GM19099 (cell line): ENCODE measurements around the gene DSG2.

Experiments
- POLR2A ChIP-seq: IDR thresholded peaks from 3 replicates; pipeline ENCODE4 v1.6.1; 2011; ENCODE audit warnings: low read depth; ENCODE audit not compliant: insufficient read length; ENCODE audit errors: extremely low read depth

DSG2 gene

GRCh38 chr18:31526374-31526773 lies 28.4 kb downstream of the DSG2 start:
- TF ChIP-seq POLR2A: no peak

DNA sequence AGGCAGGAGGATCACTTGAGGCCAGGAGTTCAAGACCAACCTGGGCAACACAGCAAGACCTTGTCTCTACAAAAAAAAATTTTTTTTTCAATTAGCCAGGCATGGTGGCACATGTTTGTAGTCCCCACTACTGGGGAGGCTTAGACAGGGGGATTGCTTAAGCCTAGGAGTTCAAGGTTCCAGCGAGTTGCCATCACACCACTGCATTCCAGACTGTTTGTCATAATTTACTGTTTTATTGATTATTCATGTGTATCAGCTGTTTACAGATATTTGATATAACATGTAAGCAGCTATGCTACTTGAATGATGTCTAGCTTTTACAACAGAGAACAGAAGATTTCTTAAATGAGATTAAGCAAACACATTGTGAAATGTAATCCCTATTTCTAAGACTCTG lies 35.3 kb downstream of the DSG2 start:
- TF ChIP-seq POLR2A: no peak

GRCh38 chr18:31538837-31539236 lies 40.9 kb downstream of the DSG2 start:
- TF ChIP-seq POLR2A: no peak

DNA sequence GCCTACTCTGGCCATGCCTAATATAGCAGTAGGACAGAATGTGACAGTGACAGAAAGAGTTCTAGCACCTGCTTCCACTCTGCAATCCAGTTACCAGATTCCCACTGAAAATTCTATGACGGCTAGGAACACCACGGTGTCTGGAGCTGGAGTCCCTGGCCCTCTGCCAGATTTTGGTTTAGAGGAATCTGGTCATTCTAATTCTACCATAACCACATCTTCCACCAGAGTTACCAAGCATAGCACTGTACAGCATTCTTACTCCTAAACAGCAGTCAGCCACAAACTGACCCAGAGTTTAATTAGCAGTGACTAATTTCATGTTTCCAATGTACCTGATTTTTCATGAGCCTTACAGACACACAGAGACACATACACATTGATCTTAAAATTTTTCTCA lies 48.5 kb downstream of the DSG2 start:
- no peak for TF ChIP-seq POLR2A

DNA sequence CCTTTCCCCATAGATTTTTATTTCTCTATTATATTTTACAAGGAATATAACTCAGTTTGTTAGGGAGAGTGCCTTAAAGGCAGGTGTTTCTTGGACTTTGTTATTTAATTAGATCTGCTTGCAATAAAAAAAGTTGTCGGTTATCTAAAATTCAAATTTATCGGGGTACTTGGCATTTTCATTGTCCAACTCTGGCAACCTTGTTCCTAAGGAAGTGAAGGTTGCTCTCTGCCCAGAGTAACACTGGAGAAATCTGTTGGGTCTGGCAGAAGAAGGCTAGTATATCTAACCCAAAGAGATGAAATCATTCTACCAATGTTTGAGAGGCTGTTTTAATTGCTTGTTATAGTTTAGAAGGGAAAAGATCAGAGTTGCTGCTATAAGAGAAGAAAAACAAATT lies 50.9 kb downstream of the DSG2 start:
- no peak for TF ChIP-seq POLR2A

DNA sequence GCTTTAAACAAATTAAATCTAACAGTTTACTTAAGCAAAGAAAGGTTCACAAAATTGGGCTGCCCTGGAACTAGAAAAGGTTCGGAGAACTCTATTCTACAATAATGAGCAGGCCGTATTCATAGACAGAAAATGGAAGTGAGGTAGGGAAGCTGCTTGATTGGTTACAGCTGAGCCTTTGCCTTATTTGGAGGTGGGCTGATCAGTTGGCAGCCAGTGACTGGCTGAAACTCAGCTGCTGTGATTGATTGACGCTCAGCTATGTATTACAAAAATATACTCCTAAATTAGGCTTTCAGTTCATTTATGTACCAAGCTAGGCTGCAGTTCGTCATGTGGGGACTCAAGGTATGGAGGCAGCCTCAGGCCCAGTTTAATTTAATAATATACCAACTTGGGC lies 51.4 kb downstream of the DSG2 start:
- no peak for TF ChIP-seq POLR2A

DNA sequence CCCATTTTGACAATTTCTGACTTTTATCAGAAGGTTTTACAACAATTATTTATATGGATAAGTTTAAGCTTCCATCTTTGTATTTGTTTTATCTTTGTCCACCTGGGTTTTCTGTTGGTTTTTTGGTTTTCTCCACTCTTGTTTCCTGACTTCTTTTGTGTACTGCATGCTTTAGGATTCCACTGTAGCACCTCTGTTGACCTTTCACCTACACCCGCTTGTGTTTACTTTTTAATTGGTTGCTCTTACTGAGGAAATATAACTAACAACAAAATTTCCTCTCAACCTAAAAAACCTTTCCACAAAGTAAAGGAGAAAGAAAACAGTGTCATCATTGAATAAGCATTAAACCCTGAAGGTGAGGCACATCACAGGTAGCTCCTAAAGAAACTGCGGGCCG lies 53.9 kb downstream of the DSG2 start:
- no peak for TF ChIP-seq POLR2A

- TF ChIP-seq POLR2A: no peak
Measured at GRCh38 chr18:31553800-31554199, 55.8 kb downstream of the DSG2 start.

DNA sequence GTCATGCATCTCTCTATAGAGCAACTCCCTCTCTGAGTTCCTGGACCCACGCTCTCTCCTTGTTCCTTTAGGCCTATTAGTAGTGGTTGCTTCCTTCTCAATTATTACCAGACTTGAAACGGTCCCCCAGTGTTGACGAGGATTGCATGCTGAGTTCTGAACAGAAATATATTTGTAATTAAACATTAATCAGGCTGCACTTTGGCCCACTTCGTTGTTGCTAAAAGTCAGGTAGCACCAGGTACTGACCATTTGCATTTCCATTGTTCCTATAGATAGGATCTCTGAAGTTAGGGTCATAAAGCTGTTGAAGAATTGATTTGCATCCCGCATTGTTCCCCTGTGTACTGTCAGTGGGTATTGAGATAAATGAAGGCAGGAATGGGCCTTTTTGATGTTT lies 56.8 kb downstream of the DSG2 start:
- TF ChIP-seq POLR2A: no peak

DNA sequence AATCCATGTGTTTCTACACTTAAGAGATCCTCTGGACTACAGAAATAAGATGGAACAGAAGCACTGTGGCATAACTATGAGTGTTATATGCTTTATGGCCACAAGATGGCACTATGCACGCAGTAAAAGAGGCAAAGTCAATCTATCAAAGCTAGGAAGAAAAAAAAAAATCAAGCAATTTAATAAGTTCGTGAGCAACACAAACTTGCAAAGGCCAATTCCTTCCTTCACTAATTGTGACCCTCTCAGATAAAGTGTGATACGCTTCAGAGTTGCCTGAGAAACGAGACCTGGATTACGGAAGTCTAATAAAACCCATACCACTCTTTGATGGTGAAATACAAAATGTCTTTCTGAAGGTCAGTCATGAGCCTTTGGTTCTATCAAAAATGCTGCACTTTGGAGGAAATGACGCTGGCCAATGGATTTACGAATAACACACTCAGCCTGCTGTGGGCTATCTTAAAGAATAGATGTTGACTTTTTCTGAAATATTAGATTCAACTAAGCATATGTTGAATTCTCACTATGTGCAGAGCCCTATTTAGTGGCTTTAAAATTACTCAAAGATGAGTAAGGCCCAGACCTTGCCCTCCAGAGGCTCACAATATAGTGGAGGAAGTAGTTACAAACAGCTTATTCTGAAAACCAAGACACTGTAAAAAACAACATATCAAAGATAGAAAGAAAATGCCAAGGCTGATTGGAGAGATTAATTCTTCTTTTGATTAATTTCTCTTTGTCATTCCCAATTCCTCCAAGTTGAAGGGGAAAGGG lies 58.2 kb downstream of the DSG2 start:
- no peak for TF ChIP-seq POLR2A

GRCh38 chr18:31557446-31557845 lies 59.5 kb downstream of the DSG2 start:
- no peak for TF ChIP-seq POLR2A

- no peak for TF ChIP-seq POLR2A
Measured at GRCh38 chr18:31558567-31558966, 60.6 kb downstream of the DSG2 start.

- TF ChIP-seq POLR2A: no peak
Measured at GRCh38 chr18:31562726-31563125, 64.7 kb downstream of the DSG2 start.

GRCh38 chr18:31563778-31564177 lies 65.8 kb downstream of the DSG2 start:
- TF ChIP-seq POLR2A: no peak

DNA sequence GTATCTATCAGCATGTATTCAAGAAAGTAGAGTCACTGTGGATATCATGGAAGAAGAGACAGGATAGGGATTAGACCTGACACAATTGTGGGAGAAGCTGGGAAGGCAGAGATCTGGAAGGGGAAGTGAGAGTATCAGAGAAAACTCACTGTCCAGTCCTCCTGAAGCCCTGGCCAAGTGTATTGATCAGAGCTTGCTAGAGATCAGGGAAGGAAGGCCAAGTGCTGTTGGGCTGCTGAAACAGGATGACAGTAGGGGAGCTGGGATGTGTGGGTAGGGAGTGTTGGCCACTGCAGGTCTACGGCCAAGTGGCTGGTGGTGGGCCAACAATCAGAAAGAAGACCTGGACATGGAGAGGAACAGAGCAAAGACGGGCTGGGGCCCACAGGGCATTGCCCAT lies 67.4 kb downstream of the DSG2 start:
- TF ChIP-seq POLR2A: no peak

- no peak for TF ChIP-seq POLR2A
Measured at GRCh38 chr18:31565782-31566512, 68.0 kb downstream of the DSG2 start.

DNA sequence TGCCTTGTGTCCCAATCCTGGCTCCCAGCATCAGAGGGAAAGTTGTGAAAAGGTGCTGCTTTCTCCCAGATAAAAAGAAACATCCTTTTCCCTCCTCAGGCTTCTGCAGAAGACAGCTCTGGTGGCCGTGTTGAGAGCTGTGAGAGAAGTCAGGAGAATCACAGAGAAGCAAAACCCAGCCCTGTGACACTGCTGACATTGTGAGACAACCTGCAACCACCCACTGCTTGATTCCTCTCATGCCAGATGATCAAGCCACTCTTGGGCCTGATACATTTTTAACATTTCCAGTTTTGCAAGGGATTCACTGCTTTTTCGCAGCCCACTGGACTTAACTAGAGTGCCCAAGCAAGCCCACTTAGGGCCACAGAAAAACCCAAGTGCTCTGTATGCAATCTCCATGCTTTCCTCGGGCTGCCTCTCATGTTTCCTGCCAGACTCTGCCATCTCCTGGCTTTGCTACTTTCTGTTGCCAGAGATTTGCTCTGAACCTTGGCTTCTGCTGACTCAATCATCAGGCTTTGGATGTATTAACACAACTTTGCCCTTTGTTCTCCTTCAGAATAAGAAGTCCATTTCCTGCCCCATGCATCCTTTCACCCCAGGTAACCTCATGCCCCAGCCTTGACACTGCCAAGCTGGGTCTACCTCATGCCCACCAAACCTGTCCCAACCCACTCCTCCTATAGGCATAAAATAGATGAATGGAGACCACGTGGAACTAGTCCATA lies 68.8 kb downstream of the DSG2 start:
- no peak for TF ChIP-seq POLR2A

GRCh38 chr18:31572368-31572767 lies 74.4 kb downstream of the DSG2 start:
- TF ChIP-seq POLR2A: no peak
